KOPT-K1 (cell line): Measurements from ENCODE around the gene GAS6.

ENCODE experiments used
- H3K27ac ChIP-seq: fragments of 200-600 bp; sonication (generic); 2 replicates; pipeline ENCODE4 v1.5.1; 2016; ENCODE audit warnings: antibody characterized with exemption, mild to moderate bottlenecking, low read depth, low read length; ENCODE audit not compliant: poor library complexity, severe bottlenecking
- H3K36me3 ChIP-seq: fragments of 200-600 bp; sonication (generic); 2 replicates; pipeline ENCODE4 v1.5.1; 2017; ENCODE audit warnings: antibody characterized with exemption, mild to moderate bottlenecking, low read length, moderate library complexity; ENCODE audit not compliant: insufficient read depth
- H3K9me3 ChIP-seq: fragments of 200-600 bp; sonication (generic); 2 replicates; pipeline ENCODE4 v1.5.1; 2017; ENCODE audit warnings: antibody characterized with exemption, low read length, mild to moderate bottlenecking; ENCODE audit not compliant: insufficient read depth, poor library complexity, severe bottlenecking

GAS6 gene

GRCh38 chr13:113819341-113819730 is 44.5 kb downstream of the GAS6 start:
- Histone ChIP-seq H3K27ac (no peak overlapping the region), H3K9me3 (no peaks in the 10 kb centered on the region), H3K36me3 (no peaks in the 10 kb centered on the region)

- Histone ChIP-seq H3K27ac (no peak overlapping the region), H3K36me3 (no peaks in the 10 kb centered on the region), H3K9me3 (no peaks in the 10 kb centered on the region)
Measured at GRCh38 chr13:113818700-113819295, 45.1 kb downstream of the GAS6 start.

DNA sequence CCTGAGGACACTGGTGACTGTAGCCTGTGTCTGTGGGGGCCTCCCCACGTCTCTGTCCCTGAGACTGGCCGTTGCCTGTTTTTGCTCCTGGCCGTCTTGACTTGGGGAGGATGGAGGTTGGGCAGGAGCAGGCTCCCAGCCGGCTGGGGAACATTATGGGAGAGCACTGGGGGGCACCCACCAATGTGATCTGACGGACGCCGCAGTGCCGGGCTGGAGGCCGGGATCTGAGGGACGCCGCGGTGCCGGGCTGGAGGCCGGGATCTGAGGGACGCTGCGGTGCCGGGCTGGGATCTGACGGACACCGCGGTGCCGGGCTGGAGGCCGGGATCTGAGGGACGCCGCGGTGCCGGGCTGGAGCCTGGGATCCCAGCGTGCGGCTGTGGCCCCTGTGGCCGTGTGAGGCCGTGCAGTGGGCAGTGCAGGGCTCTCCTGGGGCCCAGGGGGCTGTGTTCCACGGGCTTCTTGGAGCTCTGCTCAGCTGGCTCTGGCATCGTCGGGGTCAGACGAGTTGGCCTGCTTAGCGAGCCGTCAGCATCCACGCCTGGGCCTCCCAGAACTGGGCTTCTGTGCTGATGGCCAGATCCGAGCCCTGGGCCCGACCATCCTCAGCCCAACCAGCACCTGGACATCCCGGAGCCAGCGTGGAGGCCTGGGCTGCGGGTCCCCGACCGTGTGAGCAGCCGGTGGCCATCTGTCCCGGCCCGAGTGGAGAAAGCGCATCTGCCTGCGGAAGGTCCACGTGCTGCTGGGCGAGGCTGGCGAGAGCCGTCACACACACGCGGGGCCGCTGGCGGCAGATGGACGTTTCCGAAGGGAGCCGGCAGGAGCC is 45.8 kb downstream of the GAS6 start:
- Histone ChIP-seq H3K27ac (no peak overlapping the region), H3K9me3 (no peaks in the 10 kb centered on the region), H3K36me3 (no peaks in the 10 kb centered on the region)

DNA sequence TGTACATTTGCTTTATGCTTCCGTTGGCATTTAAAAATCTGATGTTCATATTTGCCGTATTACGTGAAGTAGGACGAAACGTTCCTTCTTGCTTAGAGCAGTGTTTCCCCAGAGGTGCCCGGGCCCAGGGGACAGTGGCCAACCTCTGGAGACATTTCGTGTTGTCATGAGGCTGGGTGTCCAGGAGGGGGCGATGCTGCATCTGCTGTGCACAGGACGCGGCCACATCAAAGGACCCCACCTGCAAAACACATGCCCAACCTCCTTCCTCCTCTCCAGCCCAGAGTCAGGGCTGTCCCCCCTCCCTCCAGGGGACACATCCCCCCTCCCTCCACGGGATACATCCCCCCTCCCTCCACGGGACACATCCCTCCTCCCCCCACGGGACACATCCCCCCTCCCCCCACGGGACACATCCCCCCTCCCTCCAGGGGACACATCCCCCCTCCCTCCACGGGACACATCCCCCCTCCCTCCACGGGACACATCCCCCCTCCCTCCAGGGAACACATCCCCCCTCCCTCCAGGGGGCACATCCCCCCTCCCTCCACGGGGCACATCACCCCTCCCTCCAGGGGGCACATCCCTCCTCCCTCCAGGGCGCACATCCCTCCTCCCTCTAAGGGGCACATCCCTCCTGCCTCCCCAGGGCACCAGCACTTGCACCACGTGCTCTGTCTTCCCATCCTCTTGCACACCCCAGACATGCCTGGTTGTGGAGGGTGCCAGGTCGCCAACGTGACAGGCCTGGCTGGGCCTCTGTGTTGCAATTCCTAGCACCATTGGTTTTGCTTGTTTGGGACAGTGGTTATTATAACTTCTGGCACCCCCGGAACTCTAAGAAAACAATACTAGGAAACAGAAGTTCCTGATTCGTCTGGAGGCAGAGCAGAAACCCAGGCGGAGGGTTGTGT is 46.7 kb downstream of the GAS6 start:
- no peaks in the 10 kb centered on the region for H3K9me3 ChIP-seq
- H3K27ac ChIP-seq, result no peak overlapping the region
- no peaks in the 10 kb centered on the region for H3K36me3 ChIP-seq

DNA sequence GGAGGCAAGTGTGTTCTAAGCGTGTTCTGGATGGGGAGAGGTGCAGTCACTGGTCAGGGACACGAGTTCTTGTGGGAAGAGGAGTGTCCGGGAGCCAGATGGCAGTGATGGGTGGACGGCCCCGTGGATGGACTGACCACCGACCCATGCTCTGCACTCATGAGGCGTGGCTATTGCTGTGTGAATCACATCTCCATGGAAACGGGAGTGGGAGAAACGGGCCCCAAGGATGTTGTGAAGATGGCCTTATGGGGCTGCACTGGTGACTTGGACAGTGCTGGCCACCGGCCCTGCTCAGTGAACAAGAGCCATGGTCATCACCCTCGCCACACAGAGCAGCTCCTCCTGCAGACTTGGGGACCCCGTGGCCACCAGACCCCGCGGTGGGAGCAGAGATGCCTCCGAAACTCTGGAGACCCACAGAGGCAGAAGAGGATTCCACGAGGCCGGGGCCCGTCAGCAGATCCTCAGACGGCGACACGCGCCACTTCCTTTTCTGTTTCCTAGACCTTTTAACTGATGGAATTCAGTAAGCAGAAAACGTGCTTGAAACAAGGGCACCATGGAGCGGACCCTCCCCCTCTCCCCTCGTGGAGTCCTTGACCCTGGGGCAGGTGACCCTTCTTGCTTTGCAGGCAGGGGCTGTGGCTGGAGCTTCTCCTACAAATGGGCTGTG is 47.5 kb downstream of the GAS6 start:
- Histone ChIP-seq H3K27ac (peak overlapping the region; percentile 29), H3K36me3 (no peaks in the 10 kb centered on the region), H3K9me3 (no peaks in the 10 kb centered on the region)

- peaks cover 3% of the 10 kb centered on the region for H3K9me3 ChIP-seq
- no peaks in the 10 kb centered on the region for H3K36me3 ChIP-seq
- H3K27ac ChIP-seq, result peak overlapping the region; percentile 29
Measured at GRCh38 chr13:113815151-113816058, 48.5 kb downstream of the GAS6 start.

- Histone ChIP-seq H3K36me3 (no peaks in the 10 kb centered on the region), H3K9me3 (peaks cover 12% of the 10 kb centered on the region), H3K27ac (no peak overlapping the region)
Measured at GRCh38 chr13:113814435-113814821, 49.4 kb downstream of the GAS6 start.

GRCh38 chr13:113813749-113814434 is 50.0 kb downstream of the GAS6 start:
- peaks cover 17% of the 10 kb centered on the region for H3K9me3 ChIP-seq
- no peak overlapping the region for H3K27ac ChIP-seq
- no peaks in the 10 kb centered on the region for H3K36me3 ChIP-seq

- Histone ChIP-seq H3K27ac (no peak overlapping the region), H3K36me3 (no peaks in the 10 kb centered on the region), H3K9me3 (peaks cover 24% of the 10 kb centered on the region)
Measured at GRCh38 chr13:113813070-113813748, 50.7 kb downstream of the GAS6 start.

DNA sequence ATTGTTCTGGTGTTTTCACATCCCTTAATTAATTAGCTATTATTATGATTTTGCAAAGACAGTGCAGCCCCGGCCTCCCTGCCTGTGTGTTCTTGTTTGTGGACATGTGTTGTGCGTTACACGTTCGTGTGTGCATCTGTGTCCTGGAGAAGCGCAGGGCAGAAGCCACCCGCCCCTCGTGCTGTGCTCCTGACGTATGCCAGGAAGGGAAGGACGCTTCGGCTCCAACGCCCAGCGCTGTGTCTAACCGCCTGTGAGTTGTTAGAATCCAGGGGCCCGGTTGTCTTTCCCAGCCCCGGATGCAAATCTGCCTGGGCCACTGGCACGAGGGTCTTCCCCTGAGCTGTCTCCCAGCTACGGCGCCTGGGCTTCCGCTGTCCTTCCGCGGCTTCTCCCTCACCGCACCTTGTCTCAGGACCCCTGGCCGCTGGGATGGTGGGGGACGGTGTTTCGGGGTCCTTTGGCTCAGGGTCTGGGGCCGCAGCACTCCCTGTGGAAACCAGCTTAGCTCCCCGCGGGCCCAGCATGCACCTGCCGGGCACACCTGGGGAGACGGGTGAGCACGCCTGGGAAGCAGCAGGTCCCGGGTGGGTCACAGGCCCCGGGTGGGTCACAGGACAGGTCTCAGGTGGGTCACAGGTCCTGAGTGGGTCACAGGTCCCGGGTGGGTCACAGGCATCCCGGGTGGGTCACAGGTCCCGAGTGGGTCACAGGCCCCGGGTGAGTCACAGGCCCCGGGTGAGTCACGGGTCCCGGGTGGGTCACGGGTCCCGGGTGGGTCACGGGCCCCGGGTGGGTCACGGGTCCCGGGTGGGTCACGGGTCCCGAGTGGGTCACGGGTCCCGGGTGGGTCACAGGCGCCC is 51.5 kb downstream of the GAS6 start:
- H3K9me3 ChIP-seq, result peaks cover 32% of the 10 kb centered on the region
- no peak overlapping the region for H3K27ac ChIP-seq
- no peaks in the 10 kb centered on the region for H3K36me3 ChIP-seq

GRCh38 chr13:113811081-113811928 is 52.6 kb downstream of the GAS6 start:
- no peaks in the 10 kb centered on the region for H3K36me3 ChIP-seq
- no peak overlapping the region for H3K27ac ChIP-seq
- H3K9me3 ChIP-seq, result peaks cover 39% of the 10 kb centered on the region

DNA sequence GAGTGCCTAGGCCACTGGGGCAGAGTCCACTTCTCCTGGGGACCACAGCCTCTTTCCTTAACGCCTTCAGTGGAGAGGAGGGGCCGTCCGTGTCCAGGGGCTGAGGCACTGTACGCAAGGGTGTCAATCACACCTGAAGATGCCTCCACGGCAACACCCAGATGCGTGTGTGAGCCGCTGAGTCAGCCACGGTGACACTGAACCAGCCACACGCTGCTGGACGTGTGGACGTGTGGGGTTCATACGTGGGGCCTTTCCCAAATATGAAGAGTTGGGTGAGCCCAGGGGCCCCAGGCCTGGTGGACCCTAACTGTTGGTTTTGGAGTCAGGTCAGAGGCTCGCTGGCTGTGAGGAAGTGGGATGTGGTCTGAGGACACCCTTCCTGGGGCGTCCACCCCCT is 53.2 kb downstream of the GAS6 start:
- no peaks in the 10 kb centered on the region for H3K36me3 ChIP-seq
- H3K9me3 ChIP-seq, result peaks cover 39% of the 10 kb centered on the region
- no peak overlapping the region for H3K27ac ChIP-seq
